Measurements from ENCODE around the gene DHFR. TPM values are rescaled to one million over a fixed set of nuclear protein-coding genes. Genes with fewer than 3 reads are reported as not detected.
A peak's percentile ranks its signal among the peaks of the same experiment; 100 is the strongest.

Gene DHFR
- total RNA-seq = 1 to 10 TPM; 1.8 to 2.0 TPM

GRCh38 chr5:80654391-80655230 lies at the start of gene DHFR, which contains the start of gene MSH3:
TSS of gene DHFR (minus strand) at chr5:80654983. CDS start at chr5:80654489, 494 bp downstream.
TSS of gene MSH3 (plus strand) at chr5:80654652. CDS start at chr5:80654728, 76 bp downstream.
- TF ChIP-seq CTCF (IDR thresholded peaks at IDR 0.05) (peak in 2 of 7 experiments; percentile 21 to 39), POLR2A (IDR thresholded peaks at IDR 0.05) (peak; percentile 36 to 68 (median 65))
- 0% methylated on average over 6 to 55 of the region's 74 CpGs for WGBS, 2 donors
- DNase-seq = peak; percentile 82 to 91 (median 88)
- ATAC-seq = peak; percentile 63
- H3K4me1 ChIP-seq = peaks cover 25% of the 10 kb centered on the region
- intact Hi-C loops (cut with DNase I) = loop anchor here (10.0 kb wide), 1 partner anchor 170 kb away; the partner anchor contains the start of gene FAM151B
- H3K36me3 ChIP-seq (replicated peaks in 1 of 2; ENCODE audit: insufficient read depth in 1 of 2, low read depth in 2 of 2) = peaks cover 0 to 11% of the 10 kb centered on the region in 2 donors
- no peaks in the 10 kb centered on the region for H3K27me3 ChIP-seq
- no peaks in the 10 kb centered on the region for H3K9me3 ChIP-seq
- H3K4me3 ChIP-seq = peak within 1 kb of the TSS; percentile 83 to 85
- peak within 1 kb of the TSS; percentile 79 to 98 (median 94) for H3K27ac ChIP-seq

GRCh38 chr5:80704221-80704620 lies 49.4 kb upstream of the DHFR start:
- Histone ChIP-seq H3K27ac (no peak overlapping the region), H3K9me3 (no peaks in the 10 kb centered on the region), H3K4me1 (no peaks in the 10 kb centered on the region), H3K36me3 (replicated peaks in 1 of 2; ENCODE audit: insufficient read depth in 1 of 2, low read depth in 2 of 2) (no peaks in the 10 kb centered on the region), H3K4me3 (no peak overlapping the region), H3K27me3 (no peaks in the 10 kb centered on the region)
- TF ChIP-seq CTCF (IDR thresholded peaks at IDR 0.05) = no peak
- no peak for TF ChIP-seq POLR2A (IDR thresholded peaks at IDR 0.05)
- ATAC-seq (no peak), DNase-seq (no peak)
- intact Hi-C loops (cut with DNase I) = no loop called here
- WGBS, 2 donors = 83 to 100% methylated on average over 1 of the region's 1 CpG

- no peaks in the 10 kb centered on the region for H3K27me3 ChIP-seq
- no peaks in the 10 kb centered on the region for H3K36me3 ChIP-seq (replicated peaks in 1 of 2; ENCODE audit: insufficient read depth in 1 of 2, low read depth in 2 of 2)
- no peaks in the 10 kb centered on the region for H3K4me1 ChIP-seq
- no peak overlapping the region for H3K4me3 ChIP-seq
- TF ChIP-seq POLR2A (IDR thresholded peaks at IDR 0.05) (no peak), CTCF (IDR thresholded peaks at IDR 0.05) (no peak)
- no peak for ATAC-seq
- no peaks in the 10 kb centered on the region for H3K9me3 ChIP-seq
- 85 to 89% methylated on average over 5 of the region's 5 CpGs for WGBS, 2 donors
- intact Hi-C loops (cut with DNase I) = no loop called here
- H3K27ac ChIP-seq = no peak overlapping the region
- DNase-seq = no peak
Measured at GRCh38 chr5:80703747-80704146, 49.0 kb upstream of the DHFR start.

GRCh38 chr5:80703291-80703690 lies 48.5 kb upstream of the DHFR start:
- no peaks in the 10 kb centered on the region for H3K36me3 ChIP-seq (replicated peaks in 1 of 2; ENCODE audit: insufficient read depth in 1 of 2, low read depth in 2 of 2)
- DNase-seq (no peak), ATAC-seq (no peak)
- intact Hi-C loops (cut with DNase I) = no loop called here
- H3K4me1 ChIP-seq = no peaks in the 10 kb centered on the region
- no peak overlapping the region for H3K4me3 ChIP-seq
- no peaks in the 10 kb centered on the region for H3K27me3 ChIP-seq
- no peak for TF ChIP-seq POLR2A (IDR thresholded peaks at IDR 0.05)
- no peak for TF ChIP-seq CTCF (IDR thresholded peaks at IDR 0.05)
- no peak overlapping the region for H3K27ac ChIP-seq
- no peaks in the 10 kb centered on the region for H3K9me3 ChIP-seq

All from body of pancreas (tissue), 4 donors.